ENCODE measurements around the gene CUL7.
"Not testable (repeated sequence)": the region's sequence is repeated elsewhere in the genome, so short reads cannot be mapped to it uniquely, and the experiment has no call there.

CUL7 gene

DNA sequence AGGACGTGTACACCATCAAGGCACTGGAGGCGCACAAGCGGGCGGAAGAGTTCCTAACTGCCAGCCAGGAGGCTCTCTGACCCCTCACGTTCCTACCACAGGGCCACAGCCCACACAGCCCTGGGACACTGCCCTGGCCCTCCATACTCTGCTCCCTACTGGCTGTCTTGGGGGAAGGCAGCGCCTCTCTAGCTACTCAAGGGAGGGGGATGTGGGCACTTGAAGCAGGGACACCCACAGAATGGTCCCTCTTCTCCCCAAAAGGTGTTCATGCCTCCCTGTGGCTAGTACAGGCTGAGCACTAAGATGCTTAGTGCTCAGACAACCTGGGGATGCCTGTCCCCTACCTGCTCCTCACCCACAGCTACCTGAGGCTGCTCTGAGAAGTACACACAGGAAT, 42.4 kb downstream of the CUL7 start:
- no peak overlapping the region for H3K27ac ChIP-seq
- H3K36me3 ChIP-seq, result peaks cover 72% of the 10 kb centered on the region
- DNase-seq, result peak; percentile 45
- no peaks in the 10 kb centered on the region for H3K9me3 ChIP-seq (ENCODE audit: severe bottlenecking)
- no peak overlapping the region for H3K4me3 ChIP-seq (ENCODE audit: low read depth, low read length)
- TF ChIP-seq, protein P1, sequence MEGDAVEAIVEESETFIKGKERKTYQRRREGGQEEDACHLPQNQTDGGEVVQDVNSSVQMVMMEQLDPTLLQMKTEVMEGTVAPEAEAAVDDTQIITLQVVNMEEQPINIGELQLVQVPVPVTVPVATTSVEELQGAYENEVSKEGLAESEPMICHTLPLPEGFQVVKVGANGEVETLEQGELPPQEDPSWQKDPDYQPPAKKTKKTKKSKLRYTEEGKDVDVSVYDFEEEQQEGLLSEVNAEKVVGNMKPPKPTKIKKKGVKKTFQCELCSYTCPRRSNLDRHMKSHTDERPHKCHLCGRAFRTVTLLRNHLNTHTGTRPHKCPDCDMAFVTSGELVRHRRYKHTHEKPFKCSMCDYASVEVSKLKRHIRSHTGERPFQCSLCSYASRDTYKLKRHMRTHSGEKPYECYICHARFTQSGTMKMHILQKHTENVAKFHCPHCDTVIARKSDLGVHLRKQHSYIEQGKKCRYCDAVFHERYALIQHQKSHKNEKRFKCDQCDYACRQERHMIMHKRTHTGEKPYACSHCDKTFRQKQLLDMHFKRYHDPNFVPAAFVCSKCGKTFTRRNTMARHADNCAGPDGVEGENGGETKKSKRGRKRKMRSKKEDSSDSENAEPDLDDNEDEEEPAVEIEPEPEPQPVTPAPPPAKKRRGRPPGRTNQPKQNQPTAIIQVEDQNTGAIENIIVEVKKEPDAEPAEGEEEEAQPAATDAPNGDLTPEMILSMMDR (IDR thresholded peaks at IDR 0.05; ENCODE audit: low read depth, low read length), result peak; percentile 55
- H3K27me3 ChIP-seq (ENCODE audit: insufficient read depth, low read depth, severe bottlenecking), result no peaks in the 10 kb centered on the region

DNA sequence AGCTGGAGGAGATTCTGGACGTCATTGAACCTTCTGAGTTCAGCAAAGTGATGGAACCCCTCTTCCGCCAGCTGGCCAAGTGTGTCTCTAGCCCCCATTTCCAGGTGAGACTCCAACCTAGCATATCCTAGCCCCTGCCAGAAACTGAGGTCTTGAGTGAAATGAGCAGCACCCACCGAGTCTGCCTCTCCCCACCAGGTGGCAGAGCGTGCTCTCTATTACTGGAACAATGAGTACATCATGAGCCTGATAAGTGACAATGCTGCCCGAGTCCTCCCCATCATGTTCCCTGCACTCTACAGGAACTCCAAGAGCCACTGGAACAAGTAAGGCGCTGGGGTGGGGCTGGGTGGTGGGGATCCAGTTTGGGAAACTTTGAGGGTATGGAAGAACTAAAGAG, 44.5 kb downstream of the CUL7 start:
- Histone ChIP-seq H3K27ac (no peak overlapping the region), H3K27me3 (ENCODE audit: insufficient read depth, low read depth, severe bottlenecking) (no peaks in the 10 kb centered on the region), H3K36me3 (peaks cover 80% of the 10 kb centered on the region), H3K9me3 (ENCODE audit: severe bottlenecking) (no peaks in the 10 kb centered on the region), H3K4me3 (ENCODE audit: low read depth, low read length) (no peak overlapping the region)
- peak; percentile 81 for DNase-seq
- TF ChIP-seq, protein P1 (IDR thresholded peaks at IDR 0.05; ENCODE audit: low read depth, low read length), result peak; percentile 91

DNA sequence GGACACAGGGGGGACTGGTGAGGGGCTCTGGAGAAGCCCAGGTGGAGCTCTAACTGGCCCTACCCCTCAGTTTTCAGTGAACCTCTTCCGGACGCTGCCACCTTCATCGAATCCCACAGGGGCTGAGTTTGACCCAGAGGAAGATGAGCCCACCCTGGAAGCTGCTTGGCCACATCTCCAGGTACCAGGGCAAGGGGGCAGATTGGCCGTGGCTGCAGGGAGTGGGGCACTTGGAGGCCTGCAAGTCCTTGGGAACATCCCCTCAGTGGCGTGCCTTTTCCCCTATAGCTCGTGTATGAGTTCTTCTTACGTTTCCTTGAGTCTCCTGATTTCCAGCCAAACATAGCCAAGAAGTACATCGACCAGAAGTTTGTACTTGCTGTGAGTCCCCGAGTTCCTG, 46.5 kb downstream of the CUL7 start:
- no peak overlapping the region for H3K27ac ChIP-seq
- no peaks in the 10 kb centered on the region for H3K9me3 ChIP-seq (ENCODE audit: severe bottlenecking)
- TF ChIP-seq, protein P1 (IDR thresholded peaks at IDR 0.05; ENCODE audit: low read depth, low read length), result no peak
- H3K4me3 ChIP-seq (ENCODE audit: low read depth, low read length), result no peak overlapping the region
- DNase-seq, result no peak
- H3K36me3 ChIP-seq, result peaks cover 79% of the 10 kb centered on the region
- H3K27me3 ChIP-seq (ENCODE audit: insufficient read depth, low read depth, severe bottlenecking), result no peaks in the 10 kb centered on the region

DNA sequence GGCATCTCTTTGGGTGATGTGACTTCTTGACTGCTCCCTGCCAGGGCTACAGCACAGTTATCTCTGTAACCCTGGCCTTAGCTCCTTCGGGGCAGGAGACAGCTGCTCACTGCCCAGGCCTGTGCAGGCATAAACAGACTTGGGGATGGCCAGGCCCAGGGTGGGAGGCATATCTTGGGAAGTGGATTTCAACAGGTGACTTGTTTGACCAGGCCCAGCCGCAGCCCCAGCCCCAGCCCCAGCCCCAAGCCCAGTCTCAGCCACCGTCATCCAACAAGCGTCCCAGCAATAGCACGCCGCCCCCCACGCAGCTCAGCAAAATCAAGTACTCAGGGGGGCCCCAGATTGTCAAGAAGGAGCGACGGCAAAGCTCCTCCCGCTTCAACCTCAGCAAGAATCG, 47.4 kb downstream of the CUL7 start:
- Histone ChIP-seq H3K4me3 (ENCODE audit: low read depth, low read length) (no peak overlapping the region), H3K27me3 (ENCODE audit: insufficient read depth, low read depth, severe bottlenecking) (no peaks in the 10 kb centered on the region), H3K27ac (no peak overlapping the region), H3K36me3 (peaks cover 75% of the 10 kb centered on the region), H3K9me3 (ENCODE audit: severe bottlenecking) (no peaks in the 10 kb centered on the region)
- DNase-seq, result no peak
- TF ChIP-seq, protein P1 (IDR thresholded peaks at IDR 0.05; ENCODE audit: low read depth, low read length), result no peak

DNA sequence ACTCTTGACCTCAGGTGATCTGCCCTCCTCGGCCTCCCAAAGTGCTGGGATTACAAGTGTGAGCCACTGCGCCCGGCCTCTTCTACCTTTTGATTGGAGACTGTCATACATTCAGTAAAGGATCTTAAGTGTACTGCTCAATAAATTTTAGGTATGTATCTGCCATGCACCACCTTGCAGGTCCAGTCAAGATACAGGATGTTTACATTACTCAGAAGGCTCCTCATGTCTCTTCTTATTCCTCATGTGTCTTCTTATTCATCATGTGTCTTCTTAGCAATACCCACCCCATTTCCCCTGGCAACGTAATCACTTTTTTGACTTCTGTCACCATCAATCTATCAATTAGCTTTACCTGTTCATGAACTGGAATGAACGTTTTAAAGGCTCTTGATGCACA, 47.8 kb downstream of the CUL7 start:
- Histone ChIP-seq H3K9me3 (ENCODE audit: severe bottlenecking) (no peaks in the 10 kb centered on the region), H3K27ac (no peak overlapping the region), H3K4me3 (ENCODE audit: low read depth, low read length) (no peak overlapping the region), H3K27me3 (ENCODE audit: insufficient read depth, low read depth, severe bottlenecking) (no peaks in the 10 kb centered on the region), H3K36me3 (peaks cover 74% of the 10 kb centered on the region)
- DNase-seq, result no peak
- TF ChIP-seq, protein P1 (IDR thresholded peaks at IDR 0.05; ENCODE audit: low read depth, low read length), result no peak

DNA sequence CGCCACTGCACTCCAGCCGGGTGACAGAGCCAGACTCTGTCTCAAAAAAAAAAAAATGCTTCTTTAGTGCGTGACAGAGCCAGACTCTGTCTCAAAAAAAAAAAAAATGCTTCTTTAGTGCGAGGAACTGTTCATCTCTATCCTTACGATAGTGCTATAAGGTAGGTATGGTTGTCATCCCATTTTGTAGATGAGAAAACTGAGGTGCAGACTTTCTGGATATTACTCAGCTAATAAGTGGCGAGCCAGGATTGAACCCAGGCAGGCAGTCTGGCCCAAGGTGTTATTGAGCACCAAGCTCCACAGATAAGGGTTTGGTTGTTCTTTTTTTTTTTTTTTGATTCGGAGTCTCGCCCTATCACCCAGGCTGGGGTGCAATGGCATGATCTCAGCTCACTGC, 51.8 kb downstream of the CUL7 start:
- DNase-seq, result no peak
- H3K36me3 ChIP-seq, result peaks cover 53% of the 10 kb centered on the region
- H3K9me3 ChIP-seq (ENCODE audit: severe bottlenecking), result no peaks in the 10 kb centered on the region
- no peak overlapping the region for H3K27ac ChIP-seq
- TF ChIP-seq, protein P1 (IDR thresholded peaks at IDR 0.05; ENCODE audit: low read depth, low read length), result no peak
- H3K27me3 ChIP-seq (ENCODE audit: insufficient read depth, low read depth, severe bottlenecking), result no peaks in the 10 kb centered on the region
- H3K4me3 ChIP-seq (ENCODE audit: low read depth, low read length), result no peak overlapping the region

DNA sequence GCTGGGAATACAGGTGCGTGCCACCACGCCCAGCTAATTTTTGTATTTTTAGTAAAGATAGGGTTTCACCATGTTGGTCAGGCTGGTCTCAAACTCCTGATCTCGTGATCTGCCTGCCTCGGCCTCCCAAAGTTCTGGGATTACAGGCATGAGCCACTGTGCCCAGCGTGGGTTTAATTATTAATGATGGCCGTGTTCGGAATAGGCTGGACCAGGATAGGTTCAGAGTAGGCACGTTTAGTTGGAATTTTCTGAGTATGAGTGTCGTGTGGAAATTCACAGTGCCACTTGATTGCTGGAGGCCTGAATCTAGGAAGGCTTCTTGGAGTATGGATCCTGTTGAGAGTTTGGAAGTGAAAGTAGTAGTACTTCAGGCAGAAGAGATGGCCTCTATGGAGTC, 55.4 kb downstream of the CUL7 start:
- DNase-seq; H3K27me3 ChIP-seq (ENCODE audit: insufficient read depth, low read depth, severe bottlenecking): not testable (repeated sequence)

More for the DNA sequence above, 55.4 kb downstream of the CUL7 start:
- H3K9me3 ChIP-seq (ENCODE audit: severe bottlenecking); H3K4me3 ChIP-seq (ENCODE audit: low read depth, low read length); H3K27ac ChIP-seq: not testable (repeated sequence)
- H3K36me3 ChIP-seq, result peaks cover 47% of the 10 kb centered on the region

Measured in WERI-Rb-1 (cell line).